Melanocyte of skin (primary cell): ENCODE results near the gene ZNG1A. TPM values are rescaled to one million over a fixed set of nuclear protein-coding genes. Genes with fewer than 3 reads are reported as not detected.

Experiments
- total RNA-seq, 2 donors: library from RNA; depleted of rRNA; stranded (reverse); fragments of >200 nt; gene quantifications; 2 replicates each; pipeline ENCODE4 v1.2.3, GENCODE V29; 2012

The ZNG1A gene
- 10 to 100 TPM; 18.2 to 21.6 TPM for total RNA-seq

GRCh38 chr9:178970-179383 lies at the start of gene ZNG1A:
Gene ZNG1A, minus strand, starts transcription at chr9:179056. Its CDS starts 87 bp downstream, at chr9:178969.

DNA sequence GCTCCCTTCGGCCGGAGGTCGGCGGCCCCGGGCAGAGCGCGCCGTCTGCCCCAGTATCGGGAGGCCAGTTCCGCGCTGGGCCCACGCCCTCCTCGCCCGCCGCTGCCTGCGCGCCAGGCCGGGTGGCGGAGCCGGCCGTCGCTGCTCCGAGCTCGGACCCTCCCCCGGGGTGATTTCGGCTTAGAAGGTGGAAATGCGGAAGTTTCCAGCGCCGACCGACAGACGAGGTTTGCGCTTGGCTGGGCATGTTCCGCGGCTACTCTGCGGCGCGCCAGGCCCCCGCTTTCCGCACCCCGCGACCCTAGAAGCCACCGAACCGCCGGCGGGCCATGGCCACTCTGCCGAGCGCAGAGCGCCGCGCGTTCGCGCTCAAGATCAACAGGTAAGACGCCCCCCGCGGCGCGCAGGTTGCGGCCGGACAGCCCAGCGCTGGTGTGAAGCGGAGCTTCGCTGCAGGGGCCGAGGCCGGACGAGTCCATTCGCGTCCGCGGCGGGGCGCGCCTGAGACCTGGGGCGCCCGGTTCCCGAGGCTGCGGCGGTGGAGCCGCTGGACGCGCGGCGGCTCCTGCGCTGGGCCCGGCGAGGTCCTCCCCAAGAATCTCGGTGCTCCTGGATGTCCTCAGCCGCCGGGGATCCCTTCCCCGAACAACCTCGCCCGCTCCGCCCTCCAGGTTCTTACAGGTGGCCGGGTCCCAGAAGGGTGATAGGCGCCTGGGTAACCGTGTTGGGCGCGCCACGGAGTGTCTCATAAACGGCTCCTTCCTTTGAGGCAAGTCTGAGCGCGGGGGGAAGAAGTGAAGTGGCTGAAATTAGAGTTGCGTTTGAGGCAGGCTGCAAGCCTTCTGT lies 36.0 kb upstream of the ZNG1A start, which contains the start of gene DOCK8:
TSS of gene DOCK8 (plus strand) at position 218 of the 846 bp plus-strand sequence. CDS start at position 330, 112 bp downstream.

GRCh38 chr9:117995-118467 lies 60.8 kb downstream of the ZNG1A start, which contains the start of gene FOXD4:
Gene FOXD4, minus strand, starts transcription at chr9:118417. Its CDS starts 298 bp downstream, at chr9:118119.

Other genes with a start within 250 kb of the ZNG1A start
- gene WASHC1, start 149.6 kb downstream of the ZNG1A start, total RNA-seq: 1 to 10 TPM; 3.4 to 3.7 TPM
- gene FOXD4, start 60.6 kb downstream of the ZNG1A start, total RNA-seq: under 1 TPM in 1 of 2 donors, not detected in 1; under 0.01 TPM
- 10 to 100 TPM in 1 of 2 donors, 1 to 10 TPM in 1; 5.9 to 13.3 TPM for gene DOCK8, start 35.8 kb upstream of the ZNG1A start, total RNA-seq